HepG2 (cell line): ENCODE data around the gene RPS14. TPM values are rescaled to one million over a fixed set of nuclear protein-coding genes. Genes with fewer than 3 reads are reported as not detected.
A peak's percentile ranks its signal among the peaks of the same experiment; 100 is the strongest.

ENCODE experiments used
- ARNTL ChIP-seq: sonication (generic); formaldehyde crosslinking; IDR thresholded peaks from 2 replicates; pipeline ENCODE4 v1.4.0; 2020; ENCODE audit warnings: mild to moderate bottlenecking, missing genetic modification reagents
- ATF2 ChIP-seq: sonication (generic); formaldehyde crosslinking; IDR thresholded peaks from 2 replicates; pipeline ENCODE4 v1.4.0; 2020; ENCODE audit warnings: missing genetic modification reagents
- CHD4 ChIP-seq: fragments of 200-600 bp; sonication (generic); IDR thresholded peaks from 2 replicates; pipeline ENCODE4 v1.7.0; 2017; ENCODE audit warnings: mild to moderate bottlenecking, low read length, borderline replicate concordance
- MBD4 ChIP-seq: IDR thresholded peaks from 2 replicates; pipeline ENCODE4 v1.6.1; 2012; ENCODE audit warnings: low read length, inconsistent platforms, borderline replicate concordance
- PBX3 ChIP-seq: sonication (generic); formaldehyde crosslinking; IDR thresholded peaks from 2 replicates; pipeline ENCODE4 v1.8.1; 2023; ENCODE audit warnings: missing genetic modification reagents, inconsistent platforms, borderline replicate concordance
- RBFOX2 ChIP-seq: fragments of 200-400 bp; formaldehyde crosslinking; IDR thresholded peaks from 2 replicates; pipeline ENCODE4 v1.6.1; 2017; ENCODE audit warnings: low read depth, mild to moderate bottlenecking, low read length
- SRY ChIP-seq: sonication (generic); formaldehyde crosslinking; IDR thresholded peaks from 2 replicates; pipeline ENCODE4 v1.8.0; 2022; ENCODE audit warnings: mild to moderate bottlenecking, missing genetic modification reagents
- ZNF17 ChIP-seq: sonication (generic); formaldehyde crosslinking; IDR thresholded peaks from 2 replicates; pipeline ENCODE4 v1.5.0; 2020; ENCODE audit warnings: mild to moderate bottlenecking, missing genetic modification reagents
- ZNF256 ChIP-seq: sonication (generic); formaldehyde crosslinking; conservative IDR thresholded peaks from 2 replicates; pipeline ENCODE4 v1.4.0; 2020; ENCODE audit warnings: missing genetic modification reagents
- ZNF30 ChIP-seq: sonication (generic); formaldehyde crosslinking; IDR thresholded peaks from 2 replicates; pipeline ENCODE4 v1.5.0; 2020; ENCODE audit warnings: mild to moderate bottlenecking, missing genetic modification reagents
- ZNF318 ChIP-seq: sonication (generic); formaldehyde crosslinking; IDR thresholded peaks from 2 replicates; pipeline ENCODE4 v1.4.0; 2020; ENCODE audit warnings: mild to moderate bottlenecking, missing genetic modification reagents
- ZNF691 ChIP-seq: sonication (generic); formaldehyde crosslinking; IDR thresholded peaks from 2 replicates; pipeline ENCODE4 v1.4.0; 2020; ENCODE audit warnings: missing genetic modification reagents, low read depth, mild to moderate bottlenecking, borderline replicate concordance
- ZSCAN22 ChIP-seq: sonication (generic); formaldehyde crosslinking; IDR thresholded peaks from 2 replicates; pipeline ENCODE4 v1.4.0; 2020; ENCODE audit warnings: mild to moderate bottlenecking, missing genetic modification reagents
- ZXDC ChIP-seq: sonication (generic); formaldehyde crosslinking; IDR thresholded peaks from 2 replicates; pipeline ENCODE4 v1.5.0; 2020; ENCODE audit warnings: mild to moderate bottlenecking, missing genetic modification reagents
- polyA plus RNA-seq, 8 experiments: library from polyadenylated mRNA; depleted of rRNA in 3 of 8; stranded (reverse) in 7 of 8; unstranded in 1 of 8; fragments of >200 nt; fragmentation: Illumina TruSeq in 4 of 8; extraction: Trizol in 4 of 8; gene quantifications; 2 replicates each; pipeline versions ENCODE4 v1.2.1 to v1.2.3, GENCODE V29; 2011 to 2016; ENCODE audit warnings: low read depth in 4 of 8, missing spikeins in 1 of 8, mixed read lengths in 1 of 8; ENCODE audit not compliant: insufficient read depth in 1 of 8
- total RNA-seq, 5 experiments: library from RNA; depleted of rRNA; stranded (reverse); fragments of >200 nt; fragmentation: Illumina TruSeq; extraction: Trizol; gene quantifications; 2 replicates each; pipeline ENCODE4 v1.2.3, GENCODE V29; 2016; ENCODE audit warnings: low read depth in 1 of 5

RPS14 gene
- total and polyA plus RNA-seq, 2 of the 13 experiments (the other 11 are each of a cell fraction or from before 2014, with no cell fraction given): 2,116 to 3,295 TPM

GRCh38 chr5:150485693-150486401 lies 36.3 kb upstream of the RPS14 start (continued):
- TF ChIP-seq ZNF318 (CRISPR knock-in tag) (no peak), PBX3 (no peak), SRY (peak; percentile 67; the same call in 1 of the 2 replicates), ARNTL (CRISPR knock-in tag) (peak; percentile 80), MBD4 (no peak), ZNF30 (CRISPR knock-in tag) (0 out of 2 replicates have a peak, but pooled peaks have one; percentile 38), ZNF256 (no peak), ZNF691 (CRISPR knock-in tag) (no peak), ZXDC (no peak), RBFOX2 (peak; percentile 89), ZNF17 (CRISPR knock-in tag) (no peak), CHD4 (no peak), ATF2 (CRISPR knock-in tag) (no peak), ZSCAN22 (CRISPR knock-in tag) (no peak)
